ENCODE results near the gene VAC14.
"Not testable (repeated sequence)": the region's sequence is repeated elsewhere in the genome, so short reads cannot be mapped to it uniquely, and the experiment has no call there.

VAC14 gene

DNA sequence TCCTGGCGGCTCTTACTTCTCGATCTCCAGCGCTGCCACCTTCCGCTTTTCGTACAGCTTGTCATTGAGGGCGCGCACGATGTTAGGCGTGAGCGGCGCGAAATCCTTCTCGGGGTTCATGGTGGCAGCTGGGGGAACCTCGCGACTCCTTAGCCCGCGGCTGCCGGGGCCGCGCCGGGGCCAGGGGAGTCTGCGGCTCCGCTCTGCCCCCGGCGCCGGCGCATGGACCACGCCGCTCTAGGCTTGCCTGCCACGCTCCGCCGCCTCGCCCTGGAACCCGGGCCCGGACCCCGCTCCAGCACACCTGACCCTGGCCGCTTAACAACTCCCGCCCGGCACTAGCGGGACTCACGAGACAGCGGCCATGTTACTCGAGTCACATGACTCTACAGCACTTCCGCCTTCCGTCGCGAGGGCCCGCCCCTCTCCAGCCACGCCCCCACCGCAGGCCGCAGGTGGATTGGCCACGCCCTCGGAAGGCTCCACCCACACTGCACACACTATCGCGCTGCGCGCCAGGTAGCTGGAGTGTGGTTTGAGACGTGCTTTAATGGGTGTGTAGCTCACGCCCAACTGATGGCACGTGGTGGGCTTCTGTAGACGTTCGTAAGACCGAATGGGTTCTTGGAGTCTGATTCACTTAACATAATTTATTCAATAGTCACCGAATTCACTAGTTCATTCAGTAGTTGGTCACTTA is at the start of gene VAC14:
Gene VAC14 (minus strand): TSS at position 378 of the 700 bp plus-strand sequence. CDS start 258 bp downstream, at position 120.
- DNase-seq (ENCODE audit: low read depth), result peak; percentile 84

DNA sequence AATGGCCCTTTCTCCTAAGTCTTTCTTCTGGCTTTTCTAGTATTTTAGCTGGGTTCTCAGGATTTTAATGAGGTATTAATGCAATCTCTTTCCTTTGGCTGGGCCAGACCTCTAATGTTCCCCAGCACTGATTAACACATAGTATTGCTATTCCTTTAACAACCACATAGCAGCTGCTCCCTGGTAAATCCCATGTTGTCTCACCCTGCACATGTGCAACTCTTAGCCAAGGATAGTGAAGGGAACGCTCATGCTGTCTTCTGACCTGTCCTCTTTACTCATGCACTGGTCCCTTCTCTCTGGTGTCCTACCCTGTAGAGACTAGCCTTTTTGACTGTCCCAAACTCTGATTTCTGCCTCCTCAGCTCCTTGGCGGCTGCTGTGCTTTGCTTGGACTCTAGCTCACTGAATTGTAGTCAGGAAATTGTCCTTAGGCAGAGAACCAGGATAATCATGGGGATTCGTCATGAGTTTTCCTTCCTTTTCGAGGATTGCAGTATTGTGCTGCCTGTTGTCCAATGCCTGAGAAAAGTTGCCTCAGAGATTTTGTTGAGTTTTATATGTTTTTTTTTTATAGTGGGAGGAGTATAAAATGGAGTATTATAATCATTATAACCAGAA is 22.6 kb upstream of the VAC14 start:
- DNase-seq (ENCODE audit: low read depth), result not testable (repeated sequence)

DNA sequence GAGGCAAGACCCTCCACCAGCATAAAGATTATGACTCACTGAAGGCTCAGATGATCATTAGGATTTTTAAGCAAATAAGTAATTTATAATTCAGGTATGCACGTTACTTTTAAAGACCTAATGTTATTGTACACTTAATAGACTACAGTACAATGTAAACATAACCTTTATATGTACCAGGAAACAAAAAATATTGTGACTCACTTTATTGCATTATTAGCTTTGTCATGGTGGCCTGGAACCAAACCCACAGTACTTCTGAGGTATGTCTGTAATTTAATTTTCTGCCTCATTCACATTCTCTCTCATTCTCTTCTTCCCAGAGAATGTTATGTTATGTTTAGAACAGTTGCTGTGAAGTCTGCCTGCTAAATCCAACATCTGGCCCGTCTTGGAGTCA is 21.8 kb upstream of the VAC14 start:
- not testable (repeated sequence) for DNase-seq (ENCODE audit: low read depth)

DNA sequence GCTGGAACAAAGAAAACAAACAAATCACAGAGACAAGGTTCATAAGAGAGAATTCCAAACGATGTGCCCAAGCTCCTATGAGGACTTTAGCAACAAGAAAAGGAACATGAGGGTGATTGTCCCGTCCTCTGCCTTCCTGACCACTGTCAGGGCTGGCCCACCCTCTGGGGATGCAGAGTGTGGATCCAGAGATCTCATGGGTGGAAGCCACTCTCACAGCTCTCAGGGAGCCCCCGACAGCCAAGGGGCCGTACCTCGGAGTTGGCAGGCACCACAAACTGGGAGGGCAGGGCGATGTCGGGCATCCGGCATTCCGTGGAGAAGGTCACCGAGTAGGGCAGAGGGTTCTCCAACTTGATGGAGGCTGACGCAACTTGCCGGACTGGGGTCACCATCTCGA is 17.1 kb upstream of the VAC14 start:
- DNase-seq (ENCODE audit: low read depth), result not testable (repeated sequence)

DNA sequence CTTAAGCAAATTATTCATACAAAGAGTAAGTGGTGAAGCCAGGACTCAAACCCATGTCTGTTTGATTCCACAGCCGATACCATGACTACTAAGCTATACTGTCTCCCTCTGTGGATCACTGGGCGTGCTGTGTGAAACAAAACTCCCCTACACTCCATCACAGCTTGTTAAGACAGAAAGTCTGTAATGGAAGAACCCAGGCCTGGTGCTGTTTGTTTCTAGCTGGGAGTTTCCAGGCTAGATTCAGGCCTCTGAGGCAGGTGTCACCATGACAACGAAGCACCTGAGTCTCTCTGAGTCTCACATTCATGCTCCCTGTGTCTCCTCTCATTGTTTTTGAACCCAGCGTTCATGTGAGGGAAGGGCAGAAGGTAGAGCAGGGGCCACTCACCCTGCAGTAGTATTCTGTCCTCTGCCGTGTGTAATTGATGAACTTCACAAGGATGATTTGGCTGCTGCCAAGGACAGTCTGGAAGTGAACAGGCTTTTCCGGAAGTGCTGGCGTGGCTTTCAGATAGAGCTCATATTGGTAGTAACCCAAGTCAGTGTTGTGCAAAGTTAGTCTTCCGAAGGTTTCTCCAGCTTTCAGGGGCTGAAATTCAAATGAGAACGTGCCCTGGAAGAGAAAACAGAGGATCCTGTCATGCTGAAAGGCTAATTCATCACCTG is 8.6 kb upstream of the VAC14 start:
- no peak for DNase-seq (ENCODE audit: low read depth)

DNA sequence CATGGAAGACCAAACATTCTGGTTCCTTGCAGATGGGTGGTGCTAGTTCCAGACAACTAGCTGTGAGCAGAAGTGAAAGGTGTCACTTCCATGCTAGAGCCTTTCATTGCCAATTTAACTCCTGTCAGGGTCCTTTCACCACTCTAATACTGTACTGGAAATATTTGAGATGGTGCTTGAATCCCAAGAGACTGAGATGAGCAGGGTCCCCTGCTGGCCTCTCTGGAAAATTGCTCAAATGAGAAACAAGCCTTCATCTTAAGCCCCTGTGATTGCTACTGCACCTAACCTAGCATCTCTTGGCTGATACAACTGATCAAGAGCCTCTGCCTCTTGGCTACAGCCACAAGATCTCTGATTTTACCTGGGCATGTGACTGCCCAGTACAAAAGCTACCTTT is 7.4 kb upstream of the VAC14 start:
- DNase-seq (ENCODE audit: low read depth), result no peak

DNA sequence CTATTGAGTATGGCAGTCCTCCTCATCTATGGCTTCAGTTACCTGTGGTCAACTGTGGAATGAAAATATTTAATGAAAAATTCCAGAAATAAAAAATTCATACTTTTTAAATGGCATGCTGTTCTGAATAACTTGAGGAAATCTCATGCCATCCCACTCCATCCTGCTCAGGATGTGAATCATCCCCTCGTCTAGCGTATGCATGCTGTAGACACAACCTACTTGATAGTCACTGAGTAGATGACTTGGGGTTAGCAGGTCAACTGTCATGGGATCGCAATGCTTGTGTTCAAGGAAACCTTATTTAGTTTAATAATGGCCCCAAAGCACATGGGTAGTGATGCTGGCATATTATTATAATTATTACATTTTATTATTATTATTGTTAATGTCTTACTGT is 4.8 kb upstream of the VAC14 start:
- DNase-seq (ENCODE audit: low read depth), result no peak

DNA sequence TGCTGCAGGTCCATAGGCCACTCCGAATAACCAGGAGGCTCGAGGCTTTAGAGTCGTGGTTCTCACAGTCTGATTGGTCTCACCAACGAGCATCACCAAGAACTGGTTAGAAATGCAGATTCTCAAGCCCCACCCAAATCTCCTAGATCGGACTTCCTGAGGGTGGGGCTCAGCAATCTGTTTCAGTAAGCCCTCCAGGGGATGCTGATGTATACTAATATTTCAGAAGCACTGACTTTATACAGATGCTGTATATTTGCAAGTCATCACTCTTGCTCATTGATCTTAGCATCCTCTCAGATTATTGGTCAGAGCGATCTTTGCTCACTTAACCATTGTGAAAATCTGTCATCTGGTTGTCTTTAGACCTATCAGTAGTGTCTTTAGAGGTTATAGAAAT is 4.4 kb upstream of the VAC14 start:
- no peak for DNase-seq (ENCODE audit: low read depth)

DNA sequence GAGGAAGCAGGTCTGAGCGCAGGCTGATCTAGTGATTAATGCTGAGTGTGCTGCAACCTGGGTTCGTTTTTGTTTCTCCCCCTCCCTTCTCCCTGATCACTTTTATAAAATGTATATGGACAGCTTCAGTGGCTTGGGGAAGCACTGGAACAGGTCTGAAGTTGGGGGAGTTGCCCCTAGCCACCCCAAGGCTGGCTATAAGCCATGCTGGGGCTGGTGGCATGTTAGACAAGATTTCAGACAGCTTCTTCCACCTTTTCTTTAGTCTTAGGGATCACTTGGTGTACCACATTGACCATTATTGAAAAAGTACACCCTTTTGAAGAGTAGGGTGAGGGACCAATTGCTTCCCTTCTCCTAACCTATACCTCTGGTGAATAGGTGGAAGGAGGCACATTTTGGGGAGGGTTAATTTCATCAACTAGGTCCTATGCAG is 3.8 kb upstream of the VAC14 start:
- no peak for DNase-seq (ENCODE audit: low read depth)

DNA sequence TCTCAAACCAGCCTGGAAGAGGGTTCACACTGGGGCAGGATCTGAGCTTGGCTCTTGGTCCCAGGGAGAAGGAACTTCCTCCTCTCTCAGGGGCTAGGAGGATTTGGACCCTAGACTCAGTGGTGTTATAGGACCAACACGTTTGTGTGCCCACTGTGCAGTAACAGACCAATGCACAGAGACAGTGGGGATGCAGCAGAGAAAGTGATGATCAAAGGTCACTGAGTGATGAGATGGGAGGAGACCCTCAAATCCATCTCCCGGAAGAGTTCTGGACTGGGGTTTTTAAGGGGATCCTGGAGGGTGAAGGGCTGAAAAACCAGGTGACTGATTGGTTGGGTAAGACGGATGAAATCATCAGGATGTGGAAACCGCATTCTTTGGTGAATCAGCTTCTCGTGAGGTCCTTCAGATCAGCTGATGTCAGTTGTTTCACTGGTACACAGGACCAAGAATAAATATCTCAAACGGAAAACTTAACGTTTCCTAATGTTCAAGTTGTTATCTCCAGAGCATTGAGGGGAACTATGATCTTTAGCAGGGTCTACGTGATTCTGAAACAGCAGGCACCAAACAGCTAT is 3.3 kb upstream of the VAC14 start:
- no peak for DNase-seq (ENCODE audit: low read depth)

DNA sequence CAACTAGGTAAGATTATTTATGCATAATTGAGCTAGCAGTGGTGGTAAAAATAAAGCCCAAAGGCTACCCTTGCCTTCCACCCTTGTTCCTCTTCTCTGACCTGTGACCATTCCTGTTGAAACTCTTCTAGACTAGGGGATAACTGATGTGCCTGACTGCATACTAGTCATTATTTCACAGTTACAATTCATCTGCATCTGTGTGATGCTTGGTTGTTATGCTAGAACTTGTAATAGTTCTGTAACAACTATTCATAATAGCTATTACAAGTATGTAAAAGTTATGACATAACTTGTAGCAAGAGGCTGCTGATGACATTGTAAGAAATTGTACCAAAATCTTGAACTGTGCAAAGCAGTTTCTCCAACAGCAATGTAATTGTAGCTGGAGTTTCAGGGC is 2.4 kb upstream of the VAC14 start:
- no peak for DNase-seq (ENCODE audit: low read depth)

DNA sequence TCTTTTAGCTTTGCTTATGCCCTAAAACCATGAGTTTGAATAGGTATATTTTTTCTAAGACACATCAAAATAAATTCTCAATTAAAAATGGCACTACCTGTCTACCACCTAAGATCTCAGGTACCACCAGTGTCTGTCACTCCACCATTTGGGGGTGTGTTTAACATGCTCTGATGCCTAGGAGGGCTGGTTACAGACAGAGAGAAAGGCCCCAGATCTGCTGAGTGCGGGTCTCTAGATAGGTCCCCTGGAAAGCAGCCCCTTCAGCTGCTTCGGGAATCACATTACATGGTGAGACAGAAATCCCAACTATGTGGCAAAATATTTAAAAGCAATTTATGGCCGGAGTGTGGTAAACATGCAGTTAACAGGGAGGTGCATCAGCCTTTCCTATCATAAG is 653 bp upstream of the VAC14 start:
- DNase-seq (ENCODE audit: low read depth), result no peak

DNA sequence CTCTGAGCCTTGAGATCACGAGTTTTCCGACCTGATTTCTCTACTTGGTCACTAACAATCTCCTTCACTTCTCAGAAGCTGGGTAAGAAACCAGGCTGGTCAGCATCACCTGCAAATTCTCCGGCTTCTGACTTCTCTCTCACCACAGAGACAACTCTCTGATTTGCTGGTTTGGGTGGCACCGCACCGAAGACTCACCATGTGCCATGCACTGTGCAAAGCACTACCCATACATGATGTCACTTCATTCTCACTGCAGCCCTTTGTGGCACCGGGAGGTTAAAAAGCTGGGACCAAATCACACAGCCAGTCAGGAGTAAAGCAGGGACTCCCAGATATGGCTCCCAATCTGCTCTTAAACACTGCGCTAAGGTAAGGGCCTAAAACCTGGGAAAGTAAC is 647 bp downstream of the VAC14 start:
- DNase-seq (ENCODE audit: low read depth), result no peak

DNA sequence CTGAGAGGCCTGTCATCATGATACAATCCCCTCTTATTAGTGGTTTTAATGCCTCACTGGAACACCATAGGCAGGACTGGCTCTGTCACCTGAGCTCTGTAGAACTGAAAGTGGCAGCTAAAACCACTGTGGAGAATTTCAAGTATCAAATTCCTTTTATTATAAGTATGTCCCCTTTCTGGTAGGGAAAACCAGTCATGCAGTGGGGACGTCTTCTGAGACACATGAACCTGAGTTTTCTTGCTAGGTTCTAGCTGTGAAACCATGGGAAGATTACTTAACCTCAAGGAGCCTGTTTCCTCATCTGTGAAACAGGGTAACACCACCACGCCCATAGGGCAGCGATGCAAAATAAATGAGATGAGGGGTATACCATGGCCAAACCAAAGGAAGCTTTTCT is 4.7 kb downstream of the VAC14 start:
- DNase-seq (ENCODE audit: low read depth), result no peak

DNA sequence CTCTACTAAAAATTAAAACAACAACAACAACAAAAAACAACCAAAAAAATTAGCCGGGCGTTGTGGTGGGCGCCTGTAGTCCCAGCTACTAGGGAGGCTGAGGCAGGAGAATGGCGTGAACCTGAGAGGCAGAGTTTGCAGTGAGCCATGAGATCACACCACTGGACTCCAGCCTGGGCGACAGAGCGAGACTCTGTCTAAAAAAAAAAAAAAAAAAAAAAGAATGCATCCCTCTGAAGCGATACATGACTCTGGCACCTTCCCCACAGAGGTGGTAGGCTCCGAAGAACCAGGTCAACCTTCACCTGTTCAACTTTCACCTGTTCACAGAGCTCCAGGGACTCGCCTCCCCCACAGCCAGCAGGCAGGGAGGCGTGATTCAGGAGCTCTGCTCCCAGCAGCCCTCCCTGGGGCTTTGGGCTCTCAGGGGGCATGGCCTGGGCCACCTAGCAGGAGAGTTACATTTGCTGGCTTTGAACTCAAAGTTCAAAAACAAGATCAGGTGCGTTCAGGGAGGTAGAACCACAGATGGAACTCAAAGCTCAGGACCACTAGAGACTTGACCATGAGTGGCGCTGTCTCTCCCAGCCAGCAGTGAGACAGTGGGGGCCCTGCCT is 5.6 kb downstream of the VAC14 start:
- DNase-seq (ENCODE audit: low read depth), result no peak

DNA sequence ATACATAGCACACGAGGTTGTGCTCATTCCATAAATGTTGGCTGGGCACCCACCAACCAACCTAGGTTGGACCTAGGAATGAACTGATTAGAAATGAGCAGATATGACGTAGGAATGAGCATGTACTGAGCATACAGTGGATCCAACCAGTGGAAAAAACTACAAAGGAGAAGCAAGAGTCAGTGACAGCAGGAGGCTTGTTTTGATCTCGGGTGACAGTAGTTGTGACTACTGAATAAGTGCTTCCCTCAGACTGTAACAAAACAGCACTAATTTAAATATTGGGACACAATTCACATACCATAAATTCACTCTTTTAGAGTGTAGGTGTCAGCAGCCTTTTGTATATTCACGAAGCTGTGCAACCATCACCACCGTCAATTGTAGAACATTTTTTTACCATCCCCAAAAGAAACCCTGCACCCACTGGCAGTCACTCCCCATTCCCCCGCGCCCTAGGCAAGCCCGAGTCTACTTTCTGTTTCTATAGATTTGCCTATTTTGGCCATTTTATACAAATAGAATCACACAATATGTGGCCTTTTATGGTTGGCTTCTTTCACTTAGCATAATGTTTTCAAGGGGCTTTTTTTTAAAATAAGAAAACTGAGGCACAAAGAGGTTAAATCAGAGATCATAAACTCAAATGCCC is 7.0 kb downstream of the VAC14 start:
- no peak for DNase-seq (ENCODE audit: low read depth)

DNA sequence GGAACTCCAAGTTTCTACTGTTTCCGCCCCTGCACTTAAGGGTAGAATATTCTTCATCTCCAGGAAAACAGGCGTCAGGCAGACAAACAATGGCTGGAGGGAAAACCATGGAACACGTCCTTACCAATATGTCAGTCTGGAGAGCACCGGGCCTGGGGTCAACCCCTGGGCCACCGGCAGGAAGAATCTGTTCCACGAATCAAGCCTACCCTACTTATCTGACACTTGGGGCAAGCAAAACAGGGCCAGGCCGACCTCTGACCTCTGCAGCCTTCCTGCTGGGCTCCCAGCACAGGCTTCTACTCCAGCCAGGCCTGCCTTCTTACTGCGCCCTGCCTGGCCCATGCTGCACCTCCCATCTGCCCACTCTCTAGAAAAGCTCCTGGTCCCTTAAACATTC is 10.1 kb downstream of the VAC14 start:
- DNase-seq (ENCODE audit: low read depth), result no peak

DNA sequence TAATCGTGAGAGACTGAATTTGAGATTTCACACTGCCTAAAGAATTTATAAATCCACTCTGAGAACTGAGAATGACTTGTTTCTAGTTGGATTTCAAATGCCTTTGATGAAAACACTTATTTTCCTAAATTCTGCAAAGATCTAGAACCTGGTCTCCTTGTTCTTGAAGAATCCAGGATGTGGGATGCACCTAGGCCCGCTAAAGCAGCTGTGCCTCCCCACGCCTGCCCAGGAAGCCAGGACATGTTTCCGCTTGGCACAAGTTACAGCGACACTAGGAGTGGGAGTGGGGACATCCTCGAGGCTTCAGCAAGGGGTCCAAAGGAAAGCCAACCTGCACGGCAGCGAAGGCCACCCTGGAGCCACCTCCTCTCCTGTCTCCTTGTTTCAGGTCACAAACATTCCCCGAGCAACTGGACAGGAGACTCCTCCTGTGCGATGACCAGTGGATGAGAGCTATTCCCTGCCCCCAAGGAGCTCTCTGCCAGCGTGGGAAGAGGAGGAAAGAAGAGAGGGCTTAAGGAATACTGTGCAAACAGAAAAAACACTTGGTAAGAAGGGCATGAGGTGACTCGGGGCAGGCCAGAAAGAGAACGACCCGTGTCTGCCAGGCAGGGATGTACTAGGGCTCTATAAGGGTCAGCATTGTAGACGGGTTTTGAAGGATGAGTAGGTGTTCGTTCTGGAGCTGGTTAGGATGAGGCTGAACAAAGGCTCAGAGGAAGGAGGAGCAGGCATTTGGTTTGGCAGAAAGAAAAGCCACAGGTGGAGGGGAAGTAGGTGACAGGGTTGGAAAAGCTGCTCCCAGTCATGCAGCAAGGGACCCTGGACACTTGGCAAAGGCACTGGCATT is 11.1 kb downstream of the VAC14 start:
- no peak for DNase-seq (ENCODE audit: low read depth)

DNA sequence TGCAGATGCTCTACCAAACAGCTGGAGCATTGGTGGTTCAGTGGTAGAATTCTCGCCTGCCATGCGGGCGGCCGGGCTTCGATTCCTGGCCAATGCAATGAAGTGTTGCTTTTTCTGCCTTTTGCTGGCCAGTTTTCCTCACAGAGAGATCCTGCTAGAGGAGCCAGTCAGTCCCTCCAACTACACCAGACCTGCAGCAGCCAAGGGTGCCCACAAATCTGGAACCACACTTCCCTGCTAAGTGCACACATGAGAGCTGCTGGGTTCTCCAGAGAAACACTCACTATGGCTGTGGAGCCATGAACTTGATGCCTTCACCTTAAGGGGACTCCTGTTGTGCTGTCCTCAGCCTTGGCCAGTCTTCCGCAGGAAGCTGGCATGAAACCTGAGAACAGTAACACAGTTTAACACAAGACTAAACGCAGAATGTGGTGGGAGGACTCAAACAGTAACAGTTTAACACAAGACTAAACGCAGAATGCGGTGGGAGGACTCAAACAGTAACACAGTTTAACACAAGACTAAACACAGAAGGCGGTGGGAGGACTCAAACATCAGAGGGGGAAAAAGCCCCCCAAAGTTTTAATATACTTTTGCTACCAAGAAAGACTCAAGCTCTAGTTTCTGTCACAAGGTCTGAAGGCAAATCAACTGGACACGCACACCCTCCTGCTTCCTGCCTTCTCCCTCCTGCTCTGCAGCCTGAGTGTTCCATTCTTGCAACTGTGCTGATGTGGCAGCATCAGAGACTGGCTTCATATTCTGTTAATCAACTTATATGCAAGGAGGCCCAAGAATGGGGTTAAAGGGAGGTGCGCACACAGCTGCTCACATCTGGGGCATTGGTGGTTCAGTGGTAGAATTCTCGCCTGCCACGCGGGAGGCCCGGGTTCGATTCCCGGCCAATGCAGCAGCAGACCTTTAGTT is 12.0 kb downstream of the VAC14 start:
- DNase-seq (ENCODE audit: low read depth), result no peak

Measured in CMK (cell line).